IMR-90 (cell line): ENCODE results near the gene ANKRD9.

Experiments
- CHD1 ChIP-seq: IDR thresholded peaks from 2 replicates; pipeline ENCODE4 v1.6.1; 2012; ENCODE audit warnings: low read depth, low read length, improper control_type of control experiment
- CTCF ChIP-seq: conservative IDR thresholded peaks from 2 replicates; pipeline ENCODE4 v1.5.1; 2012; ENCODE audit warnings: mild to moderate bottlenecking, low read depth, low read length, improper control_type of control experiment
- MXI1 ChIP-seq: IDR thresholded peaks from 2 replicates; pipeline ENCODE4 v1.6.1; 2012; ENCODE audit warnings: low read depth, mild to moderate bottlenecking, low read length, moderate library complexity, borderline replicate concordance
- POLR2A ChIP-seq: IDR thresholded peaks from 2 replicates; pipeline ENCODE4 v1.6.1; 2012; ENCODE audit warnings: mild to moderate bottlenecking, low read depth, low read length
- RAD21 ChIP-seq: IDR thresholded peaks from 2 replicates; pipeline ENCODE4 v1.6.1; 2012; ENCODE audit warnings: low read length, improper control_type of control experiment
- RFX5 ChIP-seq: IDR thresholded peaks from 2 replicates; pipeline ENCODE4 v1.8.0; 2012; ENCODE audit warnings: low read depth, mild to moderate bottlenecking, low read length, moderate library complexity
- SMC3 ChIP-seq: fragments of 150-350 bp; IDR thresholded peaks from 2 replicates; pipeline ENCODE4 v1.6.1; 2016; ENCODE audit warnings: low read depth, mild to moderate bottlenecking, antibody characterized with exemption, low read length, moderate library complexity

DNA sequence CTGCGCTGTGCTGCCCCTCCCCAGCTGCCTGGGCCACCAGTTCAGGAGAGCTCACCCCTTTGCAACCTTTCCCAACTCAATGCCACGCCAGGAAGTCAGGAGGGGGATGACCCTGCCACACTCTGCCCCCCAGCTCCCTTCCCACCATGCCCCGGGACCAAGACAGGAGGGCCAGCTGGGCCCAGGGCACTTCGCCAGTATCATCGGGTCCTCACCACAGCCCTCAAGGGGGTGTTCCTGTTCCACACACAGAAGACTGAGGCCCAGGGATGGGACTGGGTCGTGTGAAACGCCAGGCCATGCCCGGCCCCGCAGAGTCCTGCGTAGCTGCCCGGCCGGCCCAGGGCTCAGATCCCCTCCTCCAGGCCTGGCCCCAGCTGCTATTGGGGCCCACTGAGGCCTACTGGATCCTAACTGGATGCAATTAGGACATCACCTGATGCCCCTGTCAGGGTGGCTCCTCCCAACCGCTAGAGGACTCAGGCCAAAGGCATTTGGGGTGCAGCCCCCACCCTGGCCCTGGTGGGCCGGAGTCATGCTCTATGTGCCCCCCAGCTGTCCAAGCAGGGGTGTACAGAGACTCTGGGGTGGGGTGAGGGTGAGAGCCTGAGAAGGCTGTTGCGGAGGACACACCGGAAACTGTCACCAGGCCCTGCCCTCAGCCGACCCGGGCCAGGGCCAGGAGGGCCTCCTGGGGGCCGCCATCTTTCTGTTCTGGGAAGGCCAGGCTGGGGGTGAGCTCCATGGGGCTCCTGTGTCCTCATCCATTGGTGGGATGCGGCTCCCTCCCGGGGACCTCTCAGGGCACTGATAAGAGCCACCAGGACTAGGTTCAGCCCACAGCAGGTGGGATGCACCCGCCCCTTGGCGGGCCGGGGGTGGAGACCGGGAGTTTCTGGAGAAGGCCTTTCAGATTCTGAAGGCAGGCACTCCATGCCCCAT lies 29.3 kb upstream of the ANKRD9 start:
- no peak for TF ChIP-seq RAD21
- TF ChIP-seq CTCF, result no peak
- no peak for TF ChIP-seq POLR2A
- no peak for TF ChIP-seq MXI1
- TF ChIP-seq RFX5, result no peak
- no peak for TF ChIP-seq SMC3
- TF ChIP-seq CHD1, result no peak
